Measurements from ENCODE around the gene PAIP2.

- TF ChIP-seq CTCF (IDR thresholded peaks at IDR 0.05) (no peak), POLR2A (IDR thresholded peaks at IDR 0.05) (no peak)
These were observed 66.5 kb downstream of the PAIP2 start for GRCh38 chr5:139408191-139408590.

Measured in adrenal gland (tissue), 5 donors.